NCI-H146 (cell line): Measurements from ENCODE around the gene NGLY1.
A peak's percentile ranks its signal among the peaks of the same experiment; 100 is the strongest.

Source experiments
- DNase-seq: peaks from one replicate; lab custom pipeline; 2025; lab: John Stamatoyannopoulos, UW

The NGLY1 gene, protein sequence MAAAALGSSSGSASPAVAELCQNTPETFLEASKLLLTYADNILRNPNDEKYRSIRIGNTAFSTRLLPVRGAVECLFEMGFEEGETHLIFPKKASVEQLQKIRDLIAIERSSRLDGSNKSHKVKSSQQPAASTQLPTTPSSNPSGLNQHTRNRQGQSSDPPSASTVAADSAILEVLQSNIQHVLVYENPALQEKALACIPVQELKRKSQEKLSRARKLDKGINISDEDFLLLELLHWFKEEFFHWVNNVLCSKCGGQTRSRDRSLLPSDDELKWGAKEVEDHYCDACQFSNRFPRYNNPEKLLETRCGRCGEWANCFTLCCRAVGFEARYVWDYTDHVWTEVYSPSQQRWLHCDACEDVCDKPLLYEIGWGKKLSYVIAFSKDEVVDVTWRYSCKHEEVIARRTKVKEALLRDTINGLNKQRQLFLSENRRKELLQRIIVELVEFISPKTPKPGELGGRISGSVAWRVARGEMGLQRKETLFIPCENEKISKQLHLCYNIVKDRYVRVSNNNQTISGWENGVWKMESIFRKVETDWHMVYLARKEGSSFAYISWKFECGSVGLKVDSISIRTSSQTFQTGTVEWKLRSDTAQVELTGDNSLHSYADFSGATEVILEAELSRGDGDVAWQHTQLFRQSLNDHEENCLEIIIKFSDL

DNA sequence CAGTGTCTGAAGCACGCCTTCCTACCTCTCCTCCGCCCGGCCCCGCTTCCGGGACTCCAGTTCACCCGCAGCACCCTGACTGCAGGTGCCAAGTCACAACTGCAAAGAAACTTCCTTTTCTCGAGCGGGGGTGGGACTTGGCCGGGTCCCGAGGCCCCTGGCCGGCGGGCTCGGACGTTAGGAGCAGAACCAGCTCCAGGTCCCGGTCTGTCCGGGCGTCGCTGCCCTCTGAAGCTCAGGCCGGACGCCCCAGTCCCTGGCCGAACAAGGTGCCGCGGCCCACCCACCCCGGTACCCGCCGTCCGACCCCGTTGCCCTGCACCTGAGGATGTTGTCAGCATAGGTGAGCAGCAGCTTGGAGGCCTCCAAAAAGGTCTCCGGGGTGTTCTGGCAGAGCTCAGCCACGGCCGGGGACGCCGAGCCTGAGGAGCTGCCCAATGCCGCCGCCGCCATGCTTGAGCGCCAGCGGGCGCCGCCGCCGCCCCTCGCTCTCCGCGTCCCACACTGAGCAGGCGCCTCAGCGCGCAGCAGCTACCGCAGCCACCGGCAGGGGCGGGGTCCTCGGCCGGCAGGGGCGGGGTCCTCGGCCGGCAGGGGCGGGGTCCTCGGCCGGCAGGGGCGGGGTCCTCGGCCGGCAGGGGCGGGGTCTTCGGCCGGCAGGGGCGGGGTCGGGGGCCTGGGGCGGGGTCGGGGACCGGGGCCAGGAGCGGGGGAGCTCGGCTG lies at the start of gene NGLY1:
TSS of gene NGLY1 (minus strand) at position 506 of the 723 bp plus-strand sequence. CDS start at position 453, 53 bp downstream.
- peak; percentile 65 for DNase-seq

DNA sequence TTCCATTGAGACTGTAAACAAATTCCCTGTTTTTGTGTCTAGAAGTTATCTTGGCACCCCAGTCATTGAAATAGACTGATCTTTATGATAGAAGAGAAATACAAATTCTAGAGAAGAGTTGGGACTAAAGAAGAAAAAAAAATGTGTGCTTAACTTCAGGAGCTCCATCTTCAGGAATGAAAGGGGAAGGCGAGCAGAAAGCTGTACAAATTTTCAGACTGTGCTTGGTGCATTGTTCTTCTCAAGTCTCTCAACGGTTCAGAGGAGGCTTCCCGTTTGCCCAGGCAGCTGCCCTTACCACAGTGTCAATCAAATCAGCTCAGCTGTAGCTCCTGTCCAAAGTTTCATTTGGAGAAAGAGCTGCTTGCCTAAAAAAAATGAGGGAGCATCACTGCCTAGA lies 48.3 kb upstream of the NGLY1 start:
- DNase-seq: no peak

DNA sequence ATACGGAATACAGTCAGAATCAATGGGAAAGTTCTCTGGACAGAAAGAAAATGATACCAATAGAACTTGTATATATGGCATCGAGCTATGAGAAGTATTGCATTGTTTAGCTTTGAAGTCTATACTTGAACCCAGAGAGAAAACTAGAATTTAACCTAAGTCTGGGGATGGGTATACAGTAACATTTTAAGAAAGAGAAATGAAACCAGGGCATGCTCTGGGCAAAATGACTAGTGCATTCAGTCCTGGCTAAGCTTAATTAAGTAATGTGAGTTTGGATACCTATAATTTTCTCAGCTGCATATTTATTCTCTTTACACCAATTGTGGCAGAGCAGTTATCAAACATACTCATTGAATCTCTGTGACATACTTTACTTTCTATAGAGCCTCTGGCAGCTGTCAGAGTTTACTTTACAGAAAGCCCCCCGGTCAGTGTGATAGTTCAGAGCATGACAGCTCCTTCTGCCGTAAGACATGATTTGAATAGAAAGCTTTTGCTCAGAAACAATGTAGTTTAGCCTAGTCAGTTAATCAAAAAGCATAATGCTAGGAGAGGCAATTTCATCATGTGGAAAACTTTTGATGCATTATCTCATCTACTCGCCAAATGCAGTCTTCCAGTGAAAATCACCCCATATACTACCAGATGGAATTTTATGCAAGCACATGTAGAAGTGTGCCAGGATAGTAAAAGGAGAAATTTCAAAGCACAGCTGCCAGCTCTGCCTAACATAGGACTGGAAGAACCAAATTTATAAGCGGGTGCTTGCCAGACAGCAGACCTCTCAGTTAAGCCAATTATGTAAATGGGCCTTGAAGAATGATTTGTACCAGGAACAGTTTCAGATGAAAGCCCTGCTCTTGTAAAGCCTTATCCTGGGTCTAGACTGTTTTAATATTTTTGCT lies 47.4 kb upstream of the NGLY1 start:
- no peak for DNase-seq

DNA sequence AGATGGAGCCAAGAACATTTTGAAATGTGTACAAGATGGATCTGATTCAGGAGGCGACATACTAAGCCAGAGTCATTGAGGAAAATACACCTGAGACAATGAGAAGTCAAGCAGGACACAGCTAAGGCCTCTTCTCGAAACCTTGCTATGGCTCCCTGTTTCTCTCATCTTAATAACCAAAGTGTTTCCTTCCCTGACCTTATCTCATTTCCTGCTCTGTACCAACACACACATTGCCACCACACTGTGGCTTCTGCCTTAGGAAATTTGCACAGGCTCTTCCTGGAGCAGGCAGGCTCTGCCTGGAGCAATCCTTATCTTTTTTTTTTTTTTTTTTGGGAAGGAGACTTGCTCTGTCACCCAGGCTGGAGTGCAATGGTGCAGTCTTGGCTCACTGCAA lies 43.3 kb upstream of the NGLY1 start:
- no peak for DNase-seq

DNA sequence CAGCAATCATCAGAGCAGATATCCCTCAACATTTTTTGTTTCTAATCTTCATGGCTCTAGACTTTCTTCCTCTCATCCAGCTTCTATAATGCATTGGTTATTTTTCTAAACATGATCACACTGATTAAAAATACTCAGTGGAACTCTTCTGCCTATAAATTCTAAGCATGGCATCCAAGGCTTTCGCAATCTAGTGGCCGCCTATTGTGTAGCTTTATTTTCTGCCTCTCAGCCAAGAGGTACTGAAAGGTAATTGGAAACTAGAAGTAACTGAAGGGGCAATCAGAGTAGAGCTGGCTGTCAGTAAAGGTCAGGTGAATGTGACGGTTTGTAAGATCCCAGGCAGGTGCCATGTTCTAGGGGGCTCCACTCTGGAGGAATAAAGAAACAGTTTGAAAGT lies 40.1 kb upstream of the NGLY1 start:
- no peak for DNase-seq

DNA sequence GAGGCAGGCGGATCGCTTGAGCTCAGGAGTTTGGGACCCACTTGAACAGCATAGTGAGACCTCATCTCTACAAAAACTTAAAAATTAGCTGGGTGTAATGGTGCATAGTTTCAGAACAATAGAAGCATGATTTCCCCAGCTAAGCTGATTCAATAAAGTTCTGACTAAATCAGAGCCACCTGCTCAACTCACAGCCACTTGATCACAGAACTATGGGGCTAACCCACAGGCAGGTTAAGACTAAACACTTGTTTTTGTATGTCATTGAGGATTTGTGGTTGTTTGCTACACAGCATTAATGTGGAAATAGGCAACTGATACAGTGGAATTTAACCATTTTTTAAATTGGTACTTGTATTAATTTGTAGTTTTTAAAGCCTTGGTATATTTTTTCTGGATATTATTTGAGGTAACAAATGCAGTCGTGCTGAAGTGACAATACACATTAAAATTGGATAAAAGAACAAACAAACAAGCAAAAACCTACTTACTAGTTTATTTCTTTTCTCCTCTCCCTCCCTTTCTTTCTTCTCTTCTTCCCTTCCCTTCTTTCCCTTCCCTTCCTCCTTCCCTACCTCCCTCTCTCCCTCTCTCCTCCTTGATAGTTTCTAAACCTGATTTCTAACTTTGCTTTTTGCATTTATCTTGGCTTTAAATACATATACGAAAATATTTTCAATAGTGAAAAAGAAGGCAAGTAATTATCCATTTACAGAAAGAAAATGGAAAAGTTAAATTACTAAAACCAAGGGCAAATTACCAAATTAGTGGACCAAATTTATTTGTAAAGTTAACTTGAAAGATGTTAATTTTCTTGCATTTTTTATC lies 38.7 kb upstream of the NGLY1 start:
- no peak for DNase-seq

DNA sequence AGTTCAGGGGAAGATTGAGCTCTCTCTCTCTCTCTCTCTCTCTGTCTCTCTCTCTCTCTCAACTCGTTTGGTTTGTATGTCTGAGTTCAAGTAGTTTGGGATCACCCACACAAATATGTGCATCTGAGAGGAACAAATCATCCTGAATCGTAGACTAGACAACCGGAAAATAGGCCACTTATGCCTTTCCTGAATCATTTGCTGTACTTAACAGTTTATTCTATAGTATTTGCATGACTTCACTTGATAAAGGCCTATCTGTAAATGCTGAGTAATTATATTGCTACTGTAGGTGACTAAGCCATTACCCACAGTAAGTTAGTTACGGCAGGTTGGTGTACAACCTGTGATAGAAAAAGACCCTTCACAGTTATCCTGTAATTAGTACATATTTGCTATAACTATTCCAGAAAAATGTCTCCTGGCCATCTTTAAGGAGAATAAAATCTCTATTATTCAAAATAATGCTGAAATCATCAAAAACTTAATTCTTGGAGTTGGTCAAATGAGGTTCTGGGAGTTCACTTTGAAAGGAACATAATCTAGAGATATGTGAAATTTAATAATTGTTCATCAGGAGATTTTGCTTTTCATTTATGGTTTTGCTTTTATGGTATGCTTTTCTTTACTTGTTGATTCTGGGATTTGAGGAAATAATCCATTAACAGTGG lies 37.7 kb upstream of the NGLY1 start:
- DNase-seq: no peak

DNA sequence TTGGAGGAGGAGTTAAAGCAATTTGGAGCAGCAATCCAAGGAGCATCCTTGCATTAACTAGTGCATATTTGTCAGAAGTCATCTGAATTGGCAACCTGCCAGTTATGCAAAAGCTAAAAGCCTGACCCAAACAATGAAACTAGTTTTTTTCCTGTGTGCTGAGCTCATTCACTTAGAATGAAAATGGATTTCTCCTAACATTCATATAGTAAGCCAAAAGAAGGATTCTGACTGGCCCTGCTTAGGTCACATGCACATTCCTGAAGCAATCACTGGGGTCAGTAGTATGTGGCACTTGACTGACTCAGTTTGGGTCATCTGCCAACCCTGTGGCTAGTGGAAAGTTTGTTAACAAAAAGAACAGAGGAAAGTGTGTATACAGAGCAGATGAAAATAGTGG lies 37.1 kb upstream of the NGLY1 start:
- DNase-seq: no peak

DNA sequence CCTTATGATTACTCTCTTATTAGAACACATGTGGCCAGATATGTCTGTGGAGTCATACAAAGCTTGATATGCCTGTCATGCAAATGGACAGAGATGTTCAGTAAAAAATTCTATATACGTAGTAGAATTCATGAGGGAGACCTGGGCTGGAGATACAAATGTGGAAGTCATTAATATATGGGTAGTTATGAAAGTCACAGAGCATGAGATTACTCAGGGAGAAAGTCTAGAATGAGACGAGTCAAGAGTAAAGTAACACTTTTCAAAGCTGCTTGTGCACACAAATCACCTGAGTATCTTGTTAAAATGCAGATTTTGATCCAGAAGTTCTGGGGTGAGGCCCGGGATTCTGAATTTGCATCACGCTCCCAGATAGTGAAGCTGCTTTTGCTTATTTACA lies 35.1 kb upstream of the NGLY1 start:
- no peak for DNase-seq

DNA sequence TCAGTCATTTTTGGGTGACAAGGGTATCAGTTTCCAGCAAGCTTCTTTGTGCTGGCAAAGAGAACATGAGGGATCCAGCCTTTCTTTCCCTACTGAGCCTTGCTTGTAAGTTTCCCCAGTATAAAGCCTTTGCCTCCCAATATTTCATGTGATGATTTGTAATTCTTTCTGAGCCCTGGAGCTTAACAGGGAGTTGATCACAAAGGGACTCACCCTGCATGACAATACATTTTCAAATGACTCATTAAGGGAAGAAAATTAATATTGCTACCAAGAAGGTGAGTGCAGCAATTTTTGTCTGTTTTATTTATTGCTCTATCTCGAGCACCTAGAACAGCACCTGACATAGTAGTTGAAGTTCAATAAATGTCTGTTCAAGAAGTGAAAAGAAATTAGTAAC lies 34.4 kb upstream of the NGLY1 start:
- DNase-seq: no peak

DNA sequence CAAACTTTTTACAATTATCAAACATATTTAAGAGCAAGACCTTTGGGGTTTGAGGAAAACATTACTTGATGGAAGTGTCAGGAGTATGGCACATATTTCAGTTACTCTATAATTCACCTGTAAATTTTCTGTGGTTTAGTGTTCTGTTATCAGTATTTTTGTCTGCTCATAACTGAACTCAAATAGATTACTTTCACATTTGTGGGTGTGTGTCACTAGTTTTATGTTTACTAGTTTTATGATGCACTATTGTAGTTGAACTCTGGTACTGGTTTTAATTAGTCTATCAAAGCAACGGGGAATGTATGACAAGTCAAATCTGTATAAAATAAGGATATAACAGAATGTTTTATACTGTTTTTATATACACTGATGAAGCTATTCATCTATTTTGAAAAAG lies 33.9 kb upstream of the NGLY1 start:
- DNase-seq: no peak

DNA sequence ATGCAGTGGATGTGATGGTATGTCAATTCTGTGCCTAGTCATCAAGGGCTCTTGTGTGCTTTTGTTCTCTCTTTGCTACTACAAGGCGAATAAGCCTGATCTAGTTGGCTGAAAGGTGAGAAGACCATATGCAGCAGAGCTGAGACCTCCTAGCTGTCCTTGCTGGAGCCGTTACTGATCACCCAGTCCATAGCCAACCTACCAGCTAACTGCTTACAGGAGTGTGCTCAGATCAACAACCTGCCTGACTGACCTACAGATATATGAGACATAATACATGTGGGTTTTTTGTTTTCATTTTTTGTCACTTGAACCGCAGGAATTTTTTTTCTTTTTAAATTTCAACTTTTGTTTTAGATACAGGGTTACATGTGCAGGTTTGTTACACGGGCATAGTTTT lies 29.4 kb upstream of the NGLY1 start:
- DNase-seq: no peak

DNA sequence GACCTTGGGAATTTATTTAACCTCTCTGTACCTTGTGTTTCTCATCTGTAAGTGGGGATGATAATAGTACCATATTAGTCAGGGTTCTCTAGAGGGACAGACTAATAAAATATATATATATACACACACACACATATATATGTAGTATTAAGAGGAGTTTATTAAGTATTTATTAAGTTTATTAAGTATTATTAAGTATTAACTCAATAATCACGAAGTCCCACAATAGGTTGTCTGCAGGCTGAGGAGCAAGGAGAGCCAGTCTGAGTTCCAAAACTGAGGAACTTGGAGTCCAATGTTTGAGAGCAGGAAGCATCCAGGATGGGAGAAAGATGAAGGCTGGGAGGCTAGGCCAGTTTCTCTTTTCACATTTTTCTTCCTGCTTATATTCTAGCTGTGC lies 21.4 kb upstream of the NGLY1 start:
- DNase-seq: no peak

DNA sequence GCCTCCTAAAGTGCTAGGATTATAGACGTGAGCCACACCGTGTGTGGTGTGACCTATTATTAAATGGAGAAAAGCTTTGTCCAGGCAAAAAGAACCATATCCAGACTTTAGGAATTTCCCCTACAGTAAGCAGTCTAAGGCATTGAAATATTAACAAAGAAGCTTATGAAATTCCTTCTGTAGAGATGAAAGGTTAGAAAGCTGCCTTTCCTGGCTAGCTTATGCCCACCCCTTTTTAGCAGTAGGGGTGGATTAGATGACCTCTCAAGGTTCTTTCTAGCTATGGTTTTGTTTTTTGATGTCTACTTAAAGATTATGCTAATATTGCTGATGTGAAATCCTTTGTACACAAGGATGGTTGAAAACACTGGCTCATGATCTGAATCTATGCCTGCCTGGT lies 20.6 kb upstream of the NGLY1 start:
- DNase-seq: no peak

DNA sequence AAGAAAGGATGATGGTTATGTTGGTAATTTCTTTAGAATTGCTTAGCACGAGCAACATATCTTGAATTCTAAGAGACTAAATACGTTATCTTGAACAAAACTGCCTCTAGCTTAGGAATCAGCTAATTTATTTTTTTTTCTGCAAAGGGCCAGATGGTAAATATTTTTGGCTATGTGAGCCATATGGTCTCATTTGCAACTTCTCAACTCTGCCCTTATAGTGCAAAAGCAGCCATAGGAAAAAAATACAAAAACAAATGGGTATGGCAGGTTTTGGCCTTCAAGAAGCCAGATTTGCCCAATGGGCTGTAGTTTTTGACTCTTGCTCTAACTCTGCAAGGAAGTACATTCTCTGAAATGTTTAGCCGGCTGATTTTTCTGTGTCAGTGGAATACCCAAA lies 18.5 kb upstream of the NGLY1 start:
- DNase-seq: no peak

DNA sequence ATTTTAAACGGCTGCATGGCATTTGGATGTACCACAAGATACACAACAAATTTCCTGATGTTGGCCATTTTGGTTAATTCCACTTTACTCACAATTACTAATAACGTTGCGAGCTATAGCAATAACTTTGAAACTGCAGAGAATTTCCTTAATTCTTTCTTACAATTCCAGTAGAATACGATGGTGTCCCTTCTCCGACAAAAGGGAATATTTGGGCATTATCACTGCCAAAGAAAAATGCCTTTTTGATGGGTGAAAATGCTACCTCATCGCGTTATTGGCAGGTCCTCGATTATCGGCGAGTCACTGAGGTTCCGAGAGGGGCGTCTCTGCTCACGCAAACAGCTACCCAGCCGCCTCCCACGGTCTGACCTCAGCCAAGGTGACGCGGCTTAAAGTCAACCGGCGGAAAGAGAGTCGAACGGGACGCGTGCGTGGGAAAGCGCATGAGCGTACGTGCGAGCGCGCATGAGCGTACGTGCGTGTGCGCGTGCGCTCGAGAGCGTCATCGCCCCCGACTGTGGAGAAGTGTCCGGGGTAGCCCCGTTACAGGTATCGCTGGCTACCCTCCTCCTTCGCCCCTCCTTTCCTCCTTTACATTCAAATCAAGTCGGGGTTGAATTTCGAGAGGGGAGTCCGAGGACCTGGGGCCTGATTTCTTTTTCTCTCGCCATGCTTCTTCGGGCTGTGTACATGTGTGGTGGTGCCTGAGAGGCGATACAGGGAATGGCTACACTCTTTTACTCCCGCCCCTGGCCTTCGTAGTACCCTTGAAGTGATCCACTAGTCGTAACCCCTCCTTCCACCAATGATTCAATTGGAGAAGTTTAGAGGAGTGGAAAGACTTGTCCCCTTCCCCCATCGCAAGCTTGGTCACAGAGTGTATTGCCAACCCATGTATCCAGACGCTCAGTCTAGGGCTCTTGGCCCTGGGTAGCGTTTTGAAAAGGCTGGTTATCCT lies 6.6 kb upstream of the NGLY1 start, which contains the start of gene OXSM:
TSS of gene OXSM (plus strand) at position 495 of the 961 bp plus-strand sequence. CDS start 931 bp downstream, outside the sequence.
- peak; percentile 80 for DNase-seq

DNA sequence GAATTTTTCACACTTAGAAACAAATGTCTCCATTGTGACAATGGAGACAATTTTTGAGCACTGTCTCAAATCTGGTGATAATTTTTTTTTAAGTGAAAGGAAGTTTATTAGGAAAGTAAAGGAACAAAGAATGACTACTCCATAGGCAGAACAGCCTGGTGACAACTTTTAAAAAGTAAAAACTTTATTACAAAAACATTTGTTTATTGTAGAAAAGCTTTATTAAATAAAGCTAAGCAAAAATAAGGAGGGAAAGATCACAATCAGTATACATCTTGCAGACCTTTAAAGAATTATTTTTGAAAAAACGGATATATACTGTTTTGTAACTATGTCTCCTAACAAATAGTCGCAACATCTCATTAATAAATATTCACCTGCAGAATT lies 6.0 kb upstream of the NGLY1 start:
- no peak for DNase-seq

DNA sequence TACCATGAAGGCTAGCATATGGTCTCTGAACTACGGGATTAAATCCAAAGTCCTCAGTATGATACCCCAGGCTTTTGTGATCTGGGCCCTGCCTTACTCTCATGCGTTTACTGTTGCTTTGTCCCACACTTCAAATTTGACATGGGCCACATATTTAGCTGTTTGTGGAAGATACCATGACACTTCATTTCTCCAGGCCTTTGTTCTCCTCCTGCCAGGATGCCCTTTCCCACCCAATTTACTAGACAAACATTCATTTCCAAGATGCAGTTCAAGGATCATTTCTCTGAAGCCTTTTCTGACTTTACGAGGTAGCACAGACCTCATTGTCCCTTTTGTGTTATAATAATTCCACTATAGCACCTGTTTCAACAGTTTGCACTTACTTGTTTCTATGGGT lies 4.4 kb upstream of the NGLY1 start:
- no peak for DNase-seq

DNA sequence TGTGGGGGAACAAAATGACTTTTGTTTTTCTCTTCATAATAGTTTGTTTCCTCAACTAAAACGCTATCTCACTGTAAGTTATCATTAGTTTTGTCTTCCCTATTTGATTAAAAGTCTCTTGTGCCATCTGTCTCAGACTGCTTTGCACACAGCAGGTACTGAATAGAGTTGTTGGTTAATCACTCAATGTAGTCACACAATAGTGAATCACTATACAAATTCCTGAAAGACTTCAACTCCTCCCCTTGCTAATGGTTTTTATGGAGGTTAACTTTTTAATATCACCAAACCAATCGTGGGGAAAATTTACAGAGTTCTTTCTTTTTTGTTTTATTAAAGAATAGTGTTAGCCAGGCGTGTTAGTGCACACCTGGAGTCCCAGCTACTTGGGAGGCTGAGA lies 2.6 kb upstream of the NGLY1 start:
- no peak for DNase-seq
